GM12878 (cell line): ENCODE results near the gene HDGF. TPM values are rescaled to one million over a fixed set of nuclear protein-coding genes. Genes with fewer than 3 reads are reported as not detected.
A peak's percentile ranks its signal among the peaks of the same experiment; 100 is the strongest.

ENCODE experiments used
- CBX5 ChIP-seq: sonication (generic); IDR thresholded peaks from 2 replicates; pipeline ENCODE4 v1.6.1; 2016; ENCODE audit warnings: low read depth, moderate library complexity, mild to moderate bottlenecking, inconsistent platforms
- CEBPB ChIP-seq, 2 experiments: fragments of 150-350 bp in 1 of 2; IDR thresholded peaks; 2 replicates each; pipeline ENCODE4 v1.6.1; 2012 to 2014; ENCODE audit warnings: low read depth in 2 of 2, low read length in 2 of 2, borderline replicate concordance in 1 of 2, inconsistent platforms in 1 of 2
- CHD2 ChIP-seq: IDR thresholded peaks from 2 replicates; pipeline ENCODE4 v1.6.1; 2011; ENCODE audit warnings: low read depth, low read length, improper control_type of control experiment, borderline replicate concordance
- CREM ChIP-seq: IDR thresholded peaks from 2 replicates; pipeline ENCODE4 v1.6.1; 2014; ENCODE audit warnings: antibody characterized with exemption, low read depth
- HCFC1 ChIP-seq: fragments of 150-350 bp; IDR thresholded peaks from 2 replicates; pipeline ENCODE4 v1.6.1; 2014; ENCODE audit warnings: low read length
- LARP7 ChIP-seq: fragments of 450-650 bp; IDR thresholded peaks from 2 replicates; pipeline ENCODE4 v1.6.1; 2017; ENCODE audit warnings: mild to moderate bottlenecking
- NBN ChIP-seq: fragments of 450-650 bp; IDR thresholded peaks from 2 replicates; pipeline ENCODE4 v1.6.1; 2016
- NR2C1 ChIP-seq: fragments of 450-650 bp; IDR thresholded peaks from 2 replicates; pipeline ENCODE4 v1.6.1; 2017; ENCODE audit warnings: antibody characterized with exemption, mild to moderate bottlenecking, moderate library complexity
- POLR2AphosphoS5 ChIP-seq: IDR thresholded peaks from 2 replicates; pipeline ENCODE4 v1.6.1; 2011; ENCODE audit warnings: mild to moderate bottlenecking, low read length, inconsistent platforms
- RAD21 ChIP-seq: IDR thresholded peaks from 2 replicates; pipeline ENCODE4 v1.6.1; 2011; ENCODE audit warnings: mild to moderate bottlenecking, low read depth, low read length, moderate library complexity; ENCODE audit not compliant: insufficient read depth
- RB1 ChIP-seq: fragments of 450-650 bp; formaldehyde crosslinking; IDR thresholded peaks from 2 replicates; pipeline ENCODE4 v1.6.1; 2017; ENCODE audit warnings: mild to moderate bottlenecking, borderline replicate concordance
- RCOR1 ChIP-seq: conservative IDR thresholded peaks from 2 replicates; pipeline ENCODE4 v1.6.1; 2012; ENCODE audit warnings: low read depth, low read length, improper control_type of control experiment
- SIN3A ChIP-seq: IDR thresholded peaks from 2 replicates; pipeline ENCODE4 v1.6.1; 2012; ENCODE audit warnings: low read depth, low read length, improper control_type of control experiment
- STAT1 ChIP-seq: fragments of 450-650 bp; conservative IDR thresholded peaks from 2 replicates; pipeline ENCODE4 v1.6.1; 2014; ENCODE audit warnings: antibody characterized with exemption, mild to moderate bottlenecking
- TARDBP ChIP-seq: IDR thresholded peaks from 2 replicates; pipeline ENCODE4 v1.6.1; 2016; ENCODE audit warnings: borderline replicate concordance
- ZNF207 ChIP-seq: fragments of 450-650 bp; IDR thresholded peaks from 2 replicates; pipeline ENCODE4 v1.6.1; 2014; ENCODE audit warnings: antibody characterized with exemption, mild to moderate bottlenecking, borderline replicate concordance
- ZNF24 ChIP-seq: fragments of 450-650 bp; IDR thresholded peaks from 2 replicates; pipeline ENCODE4 v1.6.1; 2017; ENCODE audit warnings: antibody characterized with exemption, mild to moderate bottlenecking
- ZNF274 ChIP-seq: IDR thresholded peaks from one replicate; pipeline ENCODE4 v1.8.0; 2011; ENCODE audit not compliant: insufficient read length, insufficient read depth
- polyA plus RNA-seq, 11 experiments: library from polyadenylated mRNA; depleted of rRNA in 4 of 11; unstranded in 6 of 11; stranded (reverse) in 5 of 11; fragments of >200 nt; fragmentation: Nextera tagmentation in 4 of 11; fragmentation: Illumina TruSeq in 1 of 11; extraction: Ambion mirVana in 4 of 11; extraction: Trizol in 1 of 11; gene quantifications; 1 replicate in 1 of 11; 2 replicates in 10 of 11; pipeline versions ENCODE4 v1.2.1 to v1.2.3, GENCODE V29; 2011 to 2016; ENCODE audit warnings: inconsistent platforms in 2 of 11, missing spikeins in 2 of 11, low read depth in 1 of 11
- total RNA-seq, 4 experiments: library from RNA; depleted of rRNA in 3 of 4; stranded (reverse); fragments of >200 nt in 3 of 4; fragmentation: Illumina TruSeq in 1 of 4; extraction: Trizol in 1 of 4; gene quantifications; 2 replicates each; pipeline versions ENCODE4 v1.2.1 to v1.2.3, GENCODE V29; 2013 to 2021
- TF ChIP-seq, protein P1 (sequence below): IDR thresholded peaks from 2 replicates; pipeline ENCODE4 v1.6.1; 2012; ENCODE audit warnings: low read depth, low read length, improper control_type of control experiment
- TF ChIP-seq, protein P2 (sequence below): fragments of 450-650 bp; IDR thresholded peaks from 2 replicates; pipeline ENCODE4 v1.6.1; 2014; ENCODE audit warnings: mild to moderate bottlenecking
- TF ChIP-seq, protein P3 (sequence below): fragments of 150-350 bp; IDR thresholded peaks from 2 replicates; pipeline ENCODE4 v1.6.1; 2014; ENCODE audit warnings: mild to moderate bottlenecking, low read depth, low read length
- TF ChIP-seq, protein P4 (sequence below): fragments of 450-650 bp; IDR thresholded peaks from 2 replicates; pipeline ENCODE4 v1.6.1; 2017; ENCODE audit warnings: antibody characterized with exemption, mild to moderate bottlenecking, moderate library complexity

HDGF gene
- total and polyA plus RNA-seq, 10 of the 15 experiments (the other 5 are each of a cell fraction or from before 2014, with no cell fraction given): 28.3 to 372 (median 209) TPM

- no peak for TF ChIP-seq CEBPB (IDR thresholded peaks at IDR 0.05; ENCODE audit: borderline replicate concordance in 1 of 2, low read depth in 2 of 2, low read length in 2 of 2)
- no peak for TF ChIP-seq RCOR1
- peak; percentile 96 for TF ChIP-seq POLR2AphosphoS5
- TF ChIP-seq ZNF274: no peak
- TF ChIP-seq, protein P1, sequence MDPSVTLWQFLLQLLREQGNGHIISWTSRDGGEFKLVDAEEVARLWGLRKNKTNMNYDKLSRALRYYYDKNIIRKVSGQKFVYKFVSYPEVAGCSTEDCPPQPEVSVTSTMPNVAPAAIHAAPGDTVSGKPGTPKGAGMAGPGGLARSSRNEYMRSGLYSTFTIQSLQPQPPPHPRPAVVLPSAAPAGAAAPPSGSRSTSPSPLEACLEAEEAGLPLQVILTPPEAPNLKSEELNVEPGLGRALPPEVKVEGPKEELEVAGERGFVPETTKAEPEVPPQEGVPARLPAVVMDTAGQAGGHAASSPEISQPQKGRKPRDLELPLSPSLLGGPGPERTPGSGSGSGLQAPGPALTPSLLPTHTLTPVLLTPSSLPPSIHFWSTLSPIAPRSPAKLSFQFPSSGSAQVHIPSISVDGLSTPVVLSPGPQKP: peak; percentile 53
- peak; percentile 99 for TF ChIP-seq NBN
- TF ChIP-seq ZNF207: peak; percentile 96; the same call in 1 of the 2 replicates
- TF ChIP-seq CHD2: peak; percentile 59
- TF ChIP-seq, protein P2, sequence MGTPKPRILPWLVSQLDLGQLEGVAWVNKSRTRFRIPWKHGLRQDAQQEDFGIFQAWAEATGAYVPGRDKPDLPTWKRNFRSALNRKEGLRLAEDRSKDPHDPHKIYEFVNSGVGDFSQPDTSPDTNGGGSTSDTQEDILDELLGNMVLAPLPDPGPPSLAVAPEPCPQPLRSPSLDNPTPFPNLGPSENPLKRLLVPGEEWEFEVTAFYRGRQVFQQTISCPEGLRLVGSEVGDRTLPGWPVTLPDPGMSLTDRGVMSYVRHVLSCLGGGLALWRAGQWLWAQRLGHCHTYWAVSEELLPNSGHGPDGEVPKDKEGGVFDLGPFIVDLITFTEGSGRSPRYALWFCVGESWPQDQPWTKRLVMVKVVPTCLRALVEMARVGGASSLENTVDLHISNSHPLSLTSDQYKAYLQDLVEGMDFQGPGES: no peak
- TF ChIP-seq, protein P3, sequence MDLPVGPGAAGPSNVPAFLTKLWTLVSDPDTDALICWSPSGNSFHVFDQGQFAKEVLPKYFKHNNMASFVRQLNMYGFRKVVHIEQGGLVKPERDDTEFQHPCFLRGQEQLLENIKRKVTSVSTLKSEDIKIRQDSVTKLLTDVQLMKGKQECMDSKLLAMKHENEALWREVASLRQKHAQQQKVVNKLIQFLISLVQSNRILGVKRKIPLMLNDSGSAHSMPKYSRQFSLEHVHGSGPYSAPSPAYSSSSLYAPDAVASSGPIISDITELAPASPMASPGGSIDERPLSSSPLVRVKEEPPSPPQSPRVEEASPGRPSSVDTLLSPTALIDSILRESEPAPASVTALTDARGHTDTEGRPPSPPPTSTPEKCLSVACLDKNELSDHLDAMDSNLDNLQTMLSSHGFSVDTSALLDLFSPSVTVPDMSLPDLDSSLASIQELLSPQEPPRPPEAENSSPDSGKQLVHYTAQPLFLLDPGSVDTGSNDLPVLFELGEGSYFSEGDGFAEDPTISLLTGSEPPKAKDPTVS: 0 out of 2 replicates have a peak, but pooled peaks have one; percentile 15
- TF ChIP-seq RB1: no peak; the same call in 1 of the 2 replicates
- no peak for TF ChIP-seq RAD21
- no peak for TF ChIP-seq CBX5
- no peak for TF ChIP-seq TARDBP
- TF ChIP-seq CREM: peak; percentile 99
- peak; percentile 39; the same call in 1 of the 2 replicates for TF ChIP-seq SIN3A
- TF ChIP-seq ZNF24: no peak; the same call in 1 of the 2 replicates
- TF ChIP-seq HCFC1: peak; percentile 48; the same call in 1 of the 2 replicates
- TF ChIP-seq STAT1: peak; percentile 92; the same call in 1 of the 2 replicates
- TF ChIP-seq, protein P4, sequence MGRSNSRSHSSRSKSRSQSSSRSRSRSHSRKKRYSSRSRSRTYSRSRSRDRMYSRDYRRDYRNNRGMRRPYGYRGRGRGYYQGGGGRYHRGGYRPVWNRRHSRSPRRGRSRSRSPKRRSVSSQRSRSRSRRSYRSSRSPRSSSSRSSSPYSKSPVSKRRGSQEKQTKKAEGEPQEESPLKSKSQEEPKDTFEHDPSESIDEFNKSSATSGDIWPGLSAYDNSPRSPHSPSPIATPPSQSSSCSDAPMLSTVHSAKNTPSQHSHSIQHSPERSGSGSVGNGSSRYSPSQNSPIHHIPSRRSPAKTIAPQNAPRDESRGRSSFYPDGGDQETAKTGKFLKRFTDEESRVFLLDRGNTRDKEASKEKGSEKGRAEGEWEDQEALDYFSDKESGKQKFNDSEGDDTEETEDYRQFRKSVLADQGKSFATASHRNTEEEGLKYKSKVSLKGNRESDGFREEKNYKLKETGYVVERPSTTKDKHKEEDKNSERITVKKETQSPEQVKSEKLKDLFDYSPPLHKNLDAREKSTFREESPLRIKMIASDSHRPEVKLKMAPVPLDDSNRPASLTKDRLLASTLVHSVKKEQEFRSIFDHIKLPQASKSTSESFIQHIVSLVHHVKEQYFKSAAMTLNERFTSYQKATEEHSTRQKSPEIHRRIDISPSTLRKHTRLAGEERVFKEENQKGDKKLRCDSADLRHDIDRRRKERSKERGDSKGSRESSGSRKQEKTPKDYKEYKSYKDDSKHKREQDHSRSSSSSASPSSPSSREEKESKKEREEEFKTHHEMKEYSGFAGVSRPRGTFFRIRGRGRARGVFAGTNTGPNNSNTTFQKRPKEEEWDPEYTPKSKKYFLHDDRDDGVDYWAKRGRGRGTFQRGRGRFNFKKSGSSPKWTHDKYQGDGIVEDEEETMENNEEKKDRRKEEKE: no peak
- no peak; the same call in 1 of the 2 replicates for TF ChIP-seq LARP7
- 0 out of 2 replicates have a peak, but pooled peaks have one; percentile 1 for TF ChIP-seq NR2C1
Measured at GRCh38 chr1:156728599-156729462, 22.6 kb downstream of the HDGF start, which contains the start of gene ISG20L2 (continued).
